ENCODE data around the gene ATP6V0C. TPM values are rescaled to one million over a fixed set of nuclear protein-coding genes. Genes with fewer than 3 reads are reported as not detected.

The ATP6V0C gene
- total and polyA plus RNA-seq, 2 of the 13 experiments (the other 11 are each of a cell fraction or from before 2014, with no cell fraction given), result 10.4 to 20.1 TPM

DNA sequence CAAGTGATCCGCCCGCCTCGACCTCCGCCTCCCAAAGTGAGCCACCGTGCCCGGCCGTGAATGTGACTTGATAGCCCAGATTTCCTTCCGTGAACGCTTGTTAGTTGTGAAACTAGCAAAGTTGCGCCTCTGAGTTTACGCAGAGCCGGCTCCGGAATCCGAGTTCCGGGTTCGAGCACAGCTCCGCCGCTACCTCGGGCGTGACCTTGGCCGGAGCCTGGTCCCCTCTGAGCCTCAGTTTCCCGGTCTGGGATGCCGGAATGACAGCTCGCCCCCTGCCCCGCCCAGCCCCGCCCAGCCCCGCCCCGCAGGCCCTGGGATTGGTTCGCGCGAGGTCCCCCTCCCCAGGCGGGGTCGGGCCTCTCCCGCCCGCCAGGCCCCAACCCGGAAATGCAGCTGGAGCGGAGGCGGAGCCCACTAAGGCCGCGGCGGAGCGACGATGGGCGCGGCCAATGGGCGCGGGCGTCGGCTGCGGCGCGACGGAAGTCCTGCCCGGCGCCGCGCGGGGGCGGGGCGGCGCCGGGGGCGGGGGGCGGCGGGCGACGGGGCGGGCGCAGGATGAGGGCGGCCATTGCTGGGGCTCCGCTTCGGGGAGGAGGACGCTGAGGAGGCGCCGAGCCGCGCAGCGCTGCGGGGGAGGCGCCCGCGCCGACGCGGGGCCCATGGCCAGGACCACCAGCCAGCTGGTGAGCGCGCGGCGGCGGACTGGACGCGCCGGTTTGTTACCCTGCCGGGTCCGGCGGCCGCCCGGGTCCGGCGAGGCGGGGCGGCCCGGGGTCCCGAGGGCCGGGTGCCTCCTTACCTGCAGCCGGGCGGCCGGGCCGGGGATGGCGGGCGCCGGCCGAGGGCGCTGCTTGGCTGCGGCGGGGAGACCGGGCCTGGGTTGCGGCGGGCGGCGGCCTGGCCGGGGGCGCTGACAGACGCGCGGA lies 24.0 kb downstream of the ATP6V0C start, which contains the start of gene PDPK1:
PDPK1 (plus strand) TSS at position 571 of the 929 bp plus-strand sequence; CDS start at position 663, 92 bp downstream.
- intact Hi-C loops (cut with micrococcal nuclease; ENCODE audit: unreplicated experiment) (no loop called here), in situ Hi-C loops (cut with HindIII; ENCODE audit: extremely low pct_ligation_motif_present, low pct_unique_long_range_greater_than_20kb) (no loop called here)
- peak within 1 kb of the TSS; percentile 68 for H3K27ac ChIP-seq (ENCODE audit: extremely low read length, insufficient read depth, low read length)
- peaks cover 0 to 3% of the 10 kb centered on the region in 2 experiments; a peak in 2 of 5 replicates for H3K36me3 ChIP-seq (replicated peaks in 1 of 2; ENCODE audit: control insufficient read depth in 1 of 2, insufficient read depth in 2 of 2, low read length in 2 of 2)
- no peaks in the 10 kb centered on the region for H3K27me3 ChIP-seq (ENCODE audit: control insufficient read depth in 1 of 2, insufficient read depth in 2 of 2, low read length in 2 of 2)
- peak within 1 kb of the TSS; percentile 87 for H3K4me2 ChIP-seq (ENCODE audit: low read depth, low read length)
- no peak for FAIRE-seq
- no peaks in the 10 kb centered on the region for H3K9me3 ChIP-seq (ENCODE audit: low read length)
- no peak within 1 kb of the TSS for H2AFZ ChIP-seq (ENCODE audit: low read length)
- 0 out of 2 replicates have a peak, but pooled peaks cover 5% of the 10 kb centered on the region for H4K20me1 ChIP-seq (ENCODE audit: insufficient read depth, low read length)
- H3K9ac ChIP-seq (ENCODE audit: insufficient read depth, low read depth, low read length), result peak within 1 kb of the TSS; percentile 65
- H3K79me2 ChIP-seq (ENCODE audit: insufficient read depth, low read length), result peaks cover 26% of the 10 kb centered on the region
- POLR2A ChIA-PET, result interaction anchor here (0.6 to 3.0 kb wide), 8 partner anchors 9 to 287 kb away, joined by 3 to 17 read pairs (median 5); partner anchors contain the start of genes AMDHD2, ATP6V0C and ECI1
- H3K4me1 ChIP-seq (ENCODE audit: insufficient read depth, low read length), result peaks cover 82% of the 10 kb centered on the region
- peak; percentile 63 for ATAC-seq
- WGBS (ENCODE audit: low lambda C conversion rate), result 0% methylated on average over 3 of the region's 126 CpGs
- CTCF ChIA-PET (ENCODE audit: low intra/inter-chr PET ratio, low total read pairs), result no interaction called here
- H3K4me3 ChIP-seq (replicated peaks in 1 of 3; ENCODE audit: insufficient read depth in 1 of 3, low read depth in 2 of 3, low read length in 3 of 3), result peak within 1 kb of the TSS; percentile 62 to 79 (median 74)
- no TSS peak for BruUV-seq (replicated peaks)
- DNase-seq (ENCODE audit: low spot score), result peak; percentile 85
- no peak for TF ChIP-seq FOXK2 (IDR thresholded peaks at IDR 0.05)
- TF ChIP-seq, protein P1, sequence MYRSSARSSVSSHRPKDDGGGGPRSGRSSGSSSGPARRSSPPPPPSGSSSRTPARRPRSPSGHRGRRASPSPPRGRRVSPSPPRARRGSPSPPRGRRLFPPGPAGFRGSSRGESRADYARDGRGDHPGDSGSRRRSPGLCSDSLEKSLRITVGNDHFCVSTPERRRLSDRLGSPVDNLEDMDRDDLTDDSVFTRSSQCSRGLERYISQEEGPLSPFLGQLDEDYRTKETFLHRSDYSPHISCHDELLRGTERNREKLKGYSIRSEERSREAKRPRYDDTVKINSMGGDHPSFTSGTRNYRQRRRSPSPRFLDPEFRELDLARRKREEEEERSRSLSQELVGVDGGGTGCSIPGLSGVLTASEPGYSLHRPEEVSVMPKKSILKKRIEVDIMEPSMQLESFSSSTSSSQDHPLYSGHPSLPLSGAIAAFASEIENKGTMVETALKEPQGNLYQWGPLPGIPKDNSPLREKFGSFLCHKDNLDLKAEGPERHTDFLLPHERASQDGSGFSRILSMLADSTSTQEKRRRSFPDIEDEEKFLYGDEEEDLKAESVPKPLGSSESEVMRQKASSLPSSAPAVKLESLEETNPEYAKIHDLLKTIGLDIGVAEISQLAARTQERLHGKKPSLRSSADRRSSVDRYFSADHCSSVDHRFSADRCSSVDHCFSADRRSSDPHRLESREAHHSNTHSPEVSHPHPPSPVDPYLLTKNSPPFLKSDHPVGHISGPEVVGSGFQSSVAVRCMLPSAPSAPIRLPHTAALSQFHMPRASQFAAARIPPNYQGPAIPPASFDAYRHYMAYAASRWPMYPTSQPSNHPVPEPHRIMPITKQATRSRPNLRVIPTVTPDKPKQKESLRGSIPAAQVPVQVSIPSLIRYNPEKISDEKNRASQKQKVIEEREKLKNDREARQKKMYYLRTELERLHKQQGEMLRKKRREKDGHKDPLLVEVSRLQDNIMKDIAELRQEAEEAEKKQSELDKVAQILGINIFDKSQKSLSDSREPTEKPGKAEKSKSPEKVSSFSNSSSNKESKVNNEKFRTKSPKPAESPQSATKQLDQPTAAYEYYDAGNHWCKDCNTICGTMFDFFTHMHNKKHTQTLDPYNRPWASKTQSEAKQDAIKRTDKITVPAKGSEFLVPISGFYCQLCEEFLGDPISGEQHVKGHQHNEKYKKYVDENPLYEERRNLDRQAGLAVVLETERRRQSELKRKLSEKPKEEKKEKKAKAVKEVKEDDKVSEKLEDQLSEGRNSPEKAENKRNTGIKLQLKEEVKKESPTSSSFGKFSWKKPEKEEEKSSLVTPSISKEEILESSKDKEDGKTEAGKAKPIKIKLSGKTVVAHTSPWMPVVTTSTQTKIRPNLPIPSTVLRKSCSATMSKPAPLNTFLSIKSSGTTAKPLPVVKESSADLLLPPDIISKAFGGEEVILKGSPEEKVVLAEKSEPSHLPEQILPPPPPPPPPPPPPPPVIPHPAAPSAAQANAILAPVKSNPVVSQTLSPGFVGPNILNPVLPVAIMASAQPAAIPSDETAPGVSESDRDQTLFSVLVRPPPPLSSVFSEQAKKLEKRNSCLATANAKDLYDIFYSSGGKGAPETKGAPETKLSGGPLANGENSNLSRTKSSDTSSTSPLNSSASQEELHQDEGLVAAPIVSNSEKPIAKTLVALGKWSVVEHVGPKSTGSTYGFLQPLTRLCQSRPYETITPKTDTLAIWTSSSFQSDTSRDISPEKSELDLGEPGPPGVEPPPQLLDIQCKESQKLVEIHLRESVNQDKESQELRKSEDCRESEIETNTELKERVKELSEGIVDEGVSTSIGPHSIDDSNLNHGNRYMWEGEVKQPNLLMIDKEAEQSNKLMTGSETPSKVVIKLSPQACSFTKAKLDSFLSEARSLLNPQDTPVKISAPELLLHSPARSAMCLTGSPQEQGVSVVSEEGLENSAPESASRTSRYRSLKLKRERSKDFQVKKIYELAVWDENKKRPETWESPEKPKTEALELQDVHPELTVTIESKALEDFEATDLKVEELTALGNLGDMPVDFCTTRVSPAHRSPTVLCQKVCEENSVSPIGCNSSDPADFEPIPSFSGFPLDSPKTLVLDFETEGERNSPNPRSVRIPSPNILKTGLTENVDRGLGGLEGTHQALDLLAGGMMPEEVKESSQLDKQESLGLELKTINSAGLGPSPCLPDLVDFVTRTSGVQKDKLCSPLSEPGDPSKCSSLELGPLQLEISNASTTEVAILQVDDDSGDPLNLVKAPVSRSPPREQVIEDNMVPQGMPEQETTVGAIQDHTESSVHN (CRISPR knock-in tag; IDR thresholded peaks at IDR 0.05), result no peak
- TF ChIP-seq, protein P2, sequence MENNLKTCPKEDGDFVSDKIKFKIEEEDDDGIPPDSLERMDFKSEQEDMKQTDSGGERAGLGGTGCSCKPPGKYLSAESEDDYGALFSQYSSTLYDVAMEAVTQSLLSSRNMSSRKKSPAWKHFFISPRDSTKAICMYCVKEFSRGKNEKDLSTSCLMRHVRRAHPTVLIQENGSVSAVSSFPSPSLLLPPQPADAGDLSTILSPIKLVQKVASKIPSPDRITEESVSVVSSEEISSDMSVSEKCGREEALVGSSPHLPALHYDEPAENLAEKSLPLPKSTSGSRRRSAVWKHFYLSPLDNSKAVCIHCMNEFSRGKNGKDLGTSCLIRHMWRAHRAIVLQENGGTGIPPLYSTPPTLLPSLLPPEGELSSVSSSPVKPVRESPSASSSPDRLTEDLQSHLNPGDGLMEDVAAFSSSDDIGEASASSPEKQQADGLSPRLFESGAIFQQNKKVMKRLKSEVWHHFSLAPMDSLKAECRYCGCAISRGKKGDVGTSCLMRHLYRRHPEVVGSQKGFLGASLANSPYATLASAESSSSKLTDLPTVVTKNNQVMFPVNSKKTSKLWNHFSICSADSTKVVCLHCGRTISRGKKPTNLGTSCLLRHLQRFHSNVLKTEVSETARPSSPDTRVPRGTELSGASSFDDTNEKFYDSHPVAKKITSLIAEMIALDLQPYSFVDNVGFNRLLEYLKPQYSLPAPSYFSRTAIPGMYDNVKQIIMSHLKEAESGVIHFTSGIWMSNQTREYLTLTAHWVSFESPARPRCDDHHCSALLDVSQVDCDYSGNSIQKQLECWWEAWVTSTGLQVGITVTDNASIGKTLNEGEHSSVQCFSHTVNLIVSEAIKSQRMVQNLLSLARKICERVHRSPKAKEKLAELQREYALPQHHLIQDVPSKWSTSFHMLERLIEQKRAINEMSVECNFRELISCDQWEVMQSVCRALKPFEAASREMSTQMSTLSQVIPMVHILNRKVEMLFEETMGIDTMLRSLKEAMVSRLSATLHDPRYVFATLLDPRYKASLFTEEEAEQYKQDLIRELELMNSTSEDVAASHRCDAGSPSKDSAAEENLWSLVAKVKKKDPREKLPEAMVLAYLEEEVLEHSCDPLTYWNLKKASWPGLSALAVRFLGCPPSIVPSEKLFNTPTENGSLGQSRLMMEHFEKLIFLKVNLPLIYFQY (CRISPR knock-in tag; IDR thresholded peaks at IDR 0.05; ENCODE audit: borderline replicate concordance), result no peak
- TF ChIP-seq SAP130 (CRISPR knock-in tag; IDR thresholded peaks at IDR 0.05; ENCODE audit: low read depth), result peak; percentile 66
- peak; percentile 49 for TF ChIP-seq POLR2G (IDR thresholded peaks at IDR 0.05; ENCODE audit: low read depth, low read length)
- TF ChIP-seq ZNF816 (CRISPR knock-in tag; IDR thresholded peaks at IDR 0.05; ENCODE audit: borderline replicate concordance), result no peak
- no peak for TF ChIP-seq ZFP1 (CRISPR knock-in tag; IDR thresholded peaks at IDR 0.05)
- TF ChIP-seq TAF1 (CRISPR knock-in tag; IDR thresholded peaks at IDR 0.05), result peak; percentile 11; the same call in 1 of the 2 replicates
- no peak for TF ChIP-seq ZBTB38 (CRISPR knock-in tag; IDR thresholded peaks at IDR 0.05)
